Middle frontal gyrus (tissue), 1 donor: ENCODE results near the gene ZMYND10.

Experiments
- DNase-seq: peaks from one replicate; pipeline ENCODE4 v3.0.0-alpha.2; 2015; ENCODE audit warnings: low spot score; ENCODE audit errors: extremely low spot score

The ZMYND10 gene

GRCh38 chr3:50345586-50346234 is at the start of gene ZMYND10:
ZMYND10 (minus strand) TSS chr3:50345732; CDS start chr3:50345579, 153 bp downstream.
- no peak for DNase-seq

- no peak for DNase-seq
Measured at GRCh38 chr3:50393061-50393460, 47.5 kb upstream of the ZMYND10 start.

- no peak for DNase-seq
Measured at GRCh38 chr3:50392101-50392715, 46.7 kb upstream of the ZMYND10 start.

- DNase-seq = no peak
Measured at GRCh38 chr3:50390508-50391224, 45.1 kb upstream of the ZMYND10 start.

DNA sequence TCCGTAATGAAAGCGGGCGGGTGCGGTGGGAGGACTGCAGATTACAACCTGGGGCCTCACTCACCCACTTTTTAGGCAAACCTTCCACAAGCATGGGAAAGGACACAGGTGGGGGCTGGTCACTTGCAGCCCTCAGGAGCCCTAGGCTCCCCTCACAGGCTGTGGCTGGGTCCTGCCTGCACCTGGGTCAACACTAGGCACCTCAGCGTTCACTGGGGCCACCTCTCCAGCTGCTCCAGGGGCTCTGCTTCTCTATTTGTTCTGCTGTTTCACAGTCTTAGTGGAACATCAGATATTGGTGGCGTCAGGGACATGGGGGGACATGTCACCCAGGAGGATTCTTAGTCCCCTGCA is 43.9 kb upstream of the ZMYND10 start:
- DNase-seq = no peak

- DNase-seq = no peak
Measured at GRCh38 chr3:50388720-50389413, 43.3 kb upstream of the ZMYND10 start.

GRCh38 chr3:50388016-50388719 is 42.6 kb upstream of the ZMYND10 start:
- DNase-seq = no peak

- DNase-seq = no peak
Measured at GRCh38 chr3:50385754-50386153, 40.2 kb upstream of the ZMYND10 start.

DNA sequence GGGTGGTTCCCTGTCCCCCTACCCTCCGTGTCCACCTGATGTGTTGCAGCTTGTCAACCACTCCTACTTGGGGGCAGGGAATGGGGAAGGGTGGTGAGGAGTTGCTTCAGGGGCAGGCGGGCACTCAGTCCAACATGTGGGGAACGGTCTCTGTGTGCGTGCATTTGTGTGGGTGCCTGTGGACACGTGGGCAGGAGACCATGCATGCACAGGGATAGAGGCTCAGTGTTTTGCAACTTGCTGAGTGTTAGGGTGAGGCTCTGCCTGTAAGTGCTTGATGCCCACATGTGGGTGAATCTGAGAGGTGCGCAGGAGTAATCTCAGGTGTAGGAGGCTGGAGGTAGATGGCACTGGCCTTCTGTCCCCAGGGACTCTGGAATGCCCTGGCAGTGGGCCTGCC is 38.2 kb upstream of the ZMYND10 start:
- no peak for DNase-seq

GRCh38 chr3:50382722-50383121 is 37.2 kb upstream of the ZMYND10 start:
- no peak for DNase-seq

DNA sequence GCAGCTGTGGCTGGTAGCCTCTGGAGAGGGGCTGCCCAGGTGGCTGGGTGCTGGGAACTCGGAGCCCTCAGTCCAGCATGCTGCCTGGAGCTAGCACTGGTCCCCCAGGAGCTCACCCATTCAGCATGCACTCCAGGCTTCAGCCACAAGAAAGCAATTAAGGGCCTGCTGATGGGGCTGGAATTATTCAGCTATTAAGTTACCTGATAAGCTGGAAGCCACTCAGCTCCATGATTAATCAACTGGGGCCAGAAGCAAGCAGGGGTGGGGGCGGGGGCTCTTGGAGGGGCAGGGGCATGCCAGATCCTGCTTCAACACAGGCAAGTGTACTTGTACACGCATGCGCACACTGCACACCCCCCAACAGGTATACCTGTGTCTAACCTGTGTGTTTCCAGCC is 35.9 kb upstream of the ZMYND10 start:
- DNase-seq = no peak

GRCh38 chr3:50380405-50381085 is 35.0 kb upstream of the ZMYND10 start:
- no peak for DNase-seq

DNA sequence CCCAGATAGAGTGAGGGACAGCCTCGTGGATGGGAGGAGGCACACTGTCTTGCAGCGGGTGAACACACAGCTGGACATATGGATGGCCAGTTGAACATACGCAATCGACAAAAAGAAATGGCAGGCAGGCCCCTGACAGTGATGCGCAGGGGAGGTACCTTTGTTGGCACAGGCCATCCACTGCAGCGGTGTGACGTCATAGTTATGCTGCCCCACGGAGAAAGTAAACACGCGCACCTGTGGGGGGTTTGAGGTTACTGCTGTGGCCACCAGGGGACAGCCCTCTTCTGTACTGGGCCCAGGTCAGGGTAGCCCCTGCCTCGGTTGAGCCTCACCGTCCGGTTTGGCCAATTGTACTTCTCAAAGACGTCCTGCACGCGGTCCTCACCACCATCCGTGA is 33.2 kb upstream of the ZMYND10 start:
- DNase-seq = no peak

- DNase-seq = no peak
Measured at GRCh38 chr3:50378024-50378423, 32.5 kb upstream of the ZMYND10 start.

DNA sequence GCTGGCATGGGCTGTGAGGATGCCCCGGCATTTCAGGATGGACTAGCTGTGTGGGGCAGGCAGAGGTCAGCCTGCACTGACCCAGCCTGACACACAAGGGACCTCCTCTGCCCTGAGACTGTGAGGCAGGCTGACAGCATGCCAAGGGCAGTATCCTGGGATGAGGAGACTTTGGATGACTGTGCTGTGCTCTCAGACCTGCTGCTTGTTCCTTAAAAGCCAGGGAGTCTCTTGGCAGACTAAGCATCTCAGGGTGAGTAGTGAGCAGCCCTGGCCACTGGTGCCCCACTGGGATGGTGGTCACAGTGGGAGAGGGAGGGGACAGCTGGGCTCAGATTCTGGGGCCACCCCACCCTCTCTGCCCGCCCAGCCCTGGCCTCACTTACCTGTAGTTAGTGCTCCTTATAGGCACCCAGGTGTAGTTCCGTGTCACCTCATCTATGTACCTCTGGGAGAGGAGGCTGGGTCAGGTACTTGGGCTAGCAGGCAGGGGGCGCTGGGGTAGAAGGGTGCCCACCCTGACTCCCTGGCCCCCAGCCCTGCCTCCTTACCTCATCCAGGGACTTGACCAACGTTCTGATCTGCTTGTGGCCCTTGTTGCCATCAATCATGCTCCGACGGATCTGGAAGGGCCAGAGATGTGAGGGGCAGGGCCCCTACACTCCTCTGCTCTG is 29.9 kb upstream of the ZMYND10 start:
- no peak for DNase-seq

DNA sequence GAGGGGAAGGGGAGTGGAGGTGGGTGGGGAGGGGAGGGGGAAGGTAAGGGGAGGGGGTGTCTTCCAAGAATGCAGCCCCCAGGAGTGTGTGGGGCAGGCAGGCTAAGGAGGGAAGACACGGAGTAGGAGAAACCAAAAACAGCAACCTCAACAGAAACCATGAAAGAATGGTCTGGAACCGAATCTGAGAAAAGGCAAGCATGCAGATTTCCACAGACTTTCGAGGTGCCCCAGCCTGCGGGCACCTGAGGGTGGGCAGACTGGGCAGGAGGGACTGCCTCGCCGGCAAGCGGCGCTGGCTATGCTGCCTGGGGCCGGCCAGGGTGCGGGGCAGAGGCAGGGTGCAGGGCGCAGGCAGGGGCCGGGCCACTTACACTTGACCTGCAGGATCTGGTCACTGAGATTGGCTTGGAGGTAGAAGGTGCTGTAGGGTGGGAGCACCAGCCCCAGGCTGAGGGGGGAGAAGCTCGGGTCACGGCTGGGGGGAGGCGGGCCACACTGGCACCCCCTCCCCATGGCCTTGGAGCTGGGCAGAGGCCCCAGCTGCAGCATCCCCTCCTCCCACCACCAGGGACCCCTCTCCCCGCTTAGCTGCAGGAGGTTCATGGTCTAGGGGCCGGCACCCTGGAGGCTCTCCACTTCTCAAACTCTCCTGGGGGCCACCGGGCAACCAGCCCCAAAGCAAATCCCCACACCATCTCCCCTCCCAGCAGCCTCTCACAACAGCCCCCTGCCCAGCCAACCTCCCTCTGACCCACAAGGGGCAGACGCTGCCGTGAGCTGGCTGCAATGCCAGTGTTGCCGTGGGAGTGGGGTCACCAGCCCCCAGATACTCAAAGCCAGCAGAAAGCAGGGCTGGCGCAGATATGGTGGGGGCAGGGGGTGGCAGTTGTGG is 29.1 kb upstream of the ZMYND10 start:
- DNase-seq = no peak

DNA sequence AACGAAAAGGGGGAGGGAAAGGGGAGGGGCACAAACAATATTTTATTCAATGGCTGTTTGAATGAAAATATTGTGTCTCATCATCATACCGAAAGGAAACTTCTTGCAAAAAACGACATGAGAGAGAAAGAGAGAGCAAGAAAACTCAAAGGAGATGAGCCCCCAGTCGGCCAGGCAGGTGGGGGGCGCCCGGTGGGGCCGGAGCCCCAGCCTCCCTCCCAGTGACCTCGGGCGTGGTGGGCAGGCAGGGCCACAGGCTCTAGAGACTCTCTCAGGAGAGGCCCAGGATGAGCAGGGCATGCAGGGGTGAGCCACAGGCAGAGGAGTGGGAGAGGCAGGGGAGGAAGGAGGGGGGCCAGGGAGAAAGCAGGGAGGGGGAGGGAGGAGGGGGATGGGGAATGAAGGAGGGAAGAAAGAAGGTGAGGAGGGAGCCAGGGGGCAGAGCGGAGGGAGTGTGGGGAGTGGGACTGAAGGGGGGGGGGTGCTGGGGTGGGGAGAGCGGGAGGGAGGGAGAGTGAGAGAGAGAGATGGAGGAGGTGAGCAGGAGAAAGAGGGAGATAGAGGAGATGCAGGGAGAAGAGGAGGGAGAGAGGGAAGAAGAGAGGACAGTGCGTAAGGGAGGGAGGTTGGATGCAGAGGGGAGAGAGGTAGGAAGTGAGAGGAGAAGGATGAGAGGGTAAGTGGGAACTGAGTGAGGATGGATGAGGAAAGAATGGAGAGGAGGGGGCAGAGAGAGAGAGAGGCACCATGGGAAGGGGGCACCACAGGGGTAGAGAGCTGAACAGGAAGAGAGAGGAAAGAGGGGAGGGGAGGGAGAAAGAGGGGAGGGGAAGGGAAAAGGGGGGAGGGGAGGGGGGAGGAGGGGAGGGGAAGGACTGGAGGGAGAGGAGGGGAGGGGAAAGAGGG is 27.9 kb upstream of the ZMYND10 start:
- no peak for DNase-seq

GRCh38 chr3:50372349-50372748 is 26.8 kb upstream of the ZMYND10 start:
- DNase-seq = no peak
